ENCODE measurements around the gene PIN4.
"Not testable (repeated sequence)": the region's sequence is repeated elsewhere in the genome, so short reads cannot be mapped to it uniquely, and the experiment has no call there.

The PIN4 gene

GRCh38 chrX:72181178-72182125, at the start of gene PIN4:
Gene PIN4 (plus strand): TSS chrX:72181757. CDS start chrX:72181786, 29 bp downstream.
- peak; percentile 86 for DNase-seq

GRCh38 chrX:72132456-72132855, 49.1 kb upstream of the PIN4 start:
- no peak for DNase-seq

GRCh38 chrX:72133851-72134546, 47.6 kb upstream of the PIN4 start:
- no peak for DNase-seq

- DNase-seq, result no peak
Observed at GRCh38 chrX:72137846-72138495, 43.6 kb upstream of the PIN4 start.

GRCh38 chrX:72139538-72139937, 42.0 kb upstream of the PIN4 start:
- no peak for DNase-seq

GRCh38 chrX:72141372-72142004, 40.1 kb upstream of the PIN4 start:
- DNase-seq, result no peak

- DNase-seq, result peak; percentile 88
Observed at GRCh38 chrX:72142094-72142793, 39.3 kb upstream of the PIN4 start.

- DNase-seq, result no peak
Observed at GRCh38 chrX:72142794-72143608, 38.6 kb upstream of the PIN4 start.

GRCh38 chrX:72143609-72143907, 38.0 kb upstream of the PIN4 start:
- no peak for DNase-seq

- DNase-seq, result no peak
Observed at GRCh38 chrX:72145181-72145580, 36.4 kb upstream of the PIN4 start.

- DNase-seq, result no peak
Observed at GRCh38 chrX:72146527-72146926, 35.0 kb upstream of the PIN4 start.

GRCh38 chrX:72158773-72159172, 22.8 kb upstream of the PIN4 start:
- no peak for DNase-seq

GRCh38 chrX:72159769-72160168, 21.8 kb upstream of the PIN4 start:
- DNase-seq, result no peak

- no peak for DNase-seq
Observed at GRCh38 chrX:72165551-72165950, 16.0 kb upstream of the PIN4 start.

- no peak for DNase-seq
Observed at GRCh38 chrX:72169008-72169728, 12.4 kb upstream of the PIN4 start.

- not testable (repeated sequence) for DNase-seq
Observed at GRCh38 chrX:72176289-72176688, 5.3 kb upstream of the PIN4 start.

GRCh38 chrX:72176981-72177380, 4.6 kb upstream of the PIN4 start:
- DNase-seq, result no peak

GRCh38 chrX:72180539-72180938, 1.0 kb upstream of the PIN4 start:
- no peak for DNase-seq

- DNase-seq, result no peak
Observed at GRCh38 chrX:72182924-72183323, 1.4 kb downstream of the PIN4 start.

GRCh38 chrX:72201836-72202536, 20.4 kb downstream of the PIN4 start:
- DNase-seq, result no peak

All from NCI-H1417 treated with DMSO at 0.1 percent for 48 hours (cell line).